GM18868 (cell line): ENCODE measurements around the gene C7orf57.
"Not testable (repeated sequence)": the region's sequence is repeated elsewhere in the genome, so short reads cannot be mapped to it uniquely, and the experiment has no call there.

Experiments
- ATAC-seq: cut with Tn5 transposase; IDR thresholded peaks from one replicate; pipeline ENCODE4 v1.9.1; 2021; ENCODE audit warnings: mild to moderate bottlenecking, moderate library complexity; ENCODE audit not compliant: unreplicated experiment

C7orf57 gene

DNA sequence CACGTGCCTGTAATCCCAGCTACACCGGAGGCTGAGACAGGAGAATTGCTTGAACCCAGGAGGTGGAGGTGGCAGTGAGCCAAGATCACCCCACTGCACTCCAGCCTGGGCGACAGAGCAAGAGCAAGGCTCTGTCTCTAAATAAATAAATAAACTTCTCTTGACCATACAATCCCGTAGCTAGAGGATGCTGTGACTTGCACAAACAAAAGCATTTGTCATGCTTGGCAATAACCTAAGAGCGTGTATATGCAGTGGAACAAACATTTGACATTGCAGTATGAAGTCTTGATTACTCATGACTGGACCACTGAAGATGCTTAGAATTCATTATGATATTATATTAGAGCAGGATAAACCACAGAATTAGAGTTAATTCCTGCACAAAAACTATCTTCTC is 1.4 kb upstream of the C7orf57 start:
- no peak for ATAC-seq

DNA sequence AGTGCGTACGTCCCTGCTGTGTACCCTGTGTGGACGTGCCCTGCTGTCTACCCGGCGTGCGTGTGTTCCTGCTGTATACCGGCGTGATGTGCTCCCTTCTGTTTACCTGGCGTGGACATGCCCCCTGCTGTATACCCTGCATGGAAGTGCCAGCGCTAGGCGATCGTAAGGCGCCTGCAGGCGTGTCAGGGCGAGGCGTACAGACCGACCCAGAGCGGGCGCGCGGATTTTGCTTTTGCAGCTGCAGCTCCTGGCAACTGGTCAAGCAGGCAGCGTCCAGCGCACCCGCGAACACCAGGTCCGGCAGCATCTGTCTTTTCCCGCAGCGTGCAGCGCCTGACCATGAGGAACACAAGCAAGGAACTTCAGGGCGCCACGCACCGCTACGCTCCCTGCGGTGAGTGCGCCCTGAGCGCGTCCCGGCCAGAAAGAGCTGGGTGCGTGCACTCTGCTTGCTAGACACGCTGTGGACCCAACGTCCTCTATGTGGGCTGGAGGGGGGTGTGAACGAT is 680 bp downstream of the C7orf57 start:
- ATAC-seq: peak; percentile 4

DNA sequence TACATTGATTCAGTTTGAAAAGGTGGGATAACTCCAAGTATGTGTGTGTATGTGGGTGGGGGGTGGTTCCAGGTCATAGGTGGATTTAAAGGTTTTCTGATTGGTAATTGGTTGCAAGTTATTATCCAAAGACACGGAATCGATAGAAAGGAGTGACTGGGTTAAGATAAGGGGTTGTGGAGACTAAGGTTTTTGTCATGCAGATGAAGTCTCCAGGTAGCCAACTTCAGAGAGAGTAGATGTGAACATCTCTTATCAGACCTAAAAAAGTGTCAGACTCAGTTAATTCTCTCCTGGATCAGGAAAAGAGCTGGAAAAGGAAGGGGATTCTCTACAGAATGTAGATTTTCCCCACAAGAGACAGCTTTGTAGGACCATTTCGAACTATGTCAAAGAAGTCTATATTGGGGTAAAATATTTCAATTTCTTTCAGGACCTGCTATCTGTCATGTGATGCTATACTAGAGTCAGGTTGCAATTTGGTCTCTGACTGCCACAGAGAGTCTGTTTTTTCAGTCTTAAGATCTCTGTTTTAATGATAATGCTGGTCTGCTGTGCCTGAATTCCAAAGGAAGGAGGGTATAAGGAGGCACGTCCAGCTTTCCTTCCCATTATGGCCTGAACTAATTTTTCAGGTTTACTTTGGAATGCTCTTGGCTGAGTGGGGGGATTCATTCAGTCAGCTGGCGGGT is 3.6 kb downstream of the C7orf57 start:
- ATAC-seq: no peak

DNA sequence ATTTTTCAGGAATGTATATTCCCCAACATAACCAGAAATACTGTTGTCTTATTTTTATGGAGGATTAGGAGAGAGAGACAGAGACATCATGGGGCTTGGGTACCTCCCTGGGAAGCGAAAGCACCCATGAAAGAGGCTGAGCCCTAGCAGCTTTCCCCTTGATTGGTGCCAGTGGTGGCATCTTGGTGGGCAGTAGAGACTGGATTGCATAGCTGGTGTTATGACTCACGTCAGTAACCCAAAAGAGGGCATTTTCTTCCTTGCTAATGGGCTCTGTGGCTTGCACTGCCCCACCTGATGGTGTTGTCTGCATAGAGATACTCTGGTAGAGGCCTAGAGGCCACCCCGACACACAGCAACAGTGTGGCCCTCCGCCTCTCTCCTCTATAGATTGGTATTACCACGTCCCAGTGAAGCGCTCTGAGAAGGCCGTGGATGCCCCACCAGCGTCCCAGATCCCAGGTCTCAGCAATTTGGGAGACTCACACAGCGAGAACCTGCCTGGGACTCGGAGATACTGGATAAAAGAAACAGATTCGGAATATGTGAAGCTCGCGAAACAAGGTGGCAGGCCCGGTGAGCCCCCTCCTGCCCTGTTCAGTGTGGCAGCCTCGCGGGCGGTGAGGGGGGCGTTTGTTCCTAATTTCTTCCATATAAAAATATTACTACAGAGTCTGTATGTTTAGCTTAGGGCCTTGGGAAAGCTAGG is 5.8 kb downstream of the C7orf57 start:
- ATAC-seq: no peak

DNA sequence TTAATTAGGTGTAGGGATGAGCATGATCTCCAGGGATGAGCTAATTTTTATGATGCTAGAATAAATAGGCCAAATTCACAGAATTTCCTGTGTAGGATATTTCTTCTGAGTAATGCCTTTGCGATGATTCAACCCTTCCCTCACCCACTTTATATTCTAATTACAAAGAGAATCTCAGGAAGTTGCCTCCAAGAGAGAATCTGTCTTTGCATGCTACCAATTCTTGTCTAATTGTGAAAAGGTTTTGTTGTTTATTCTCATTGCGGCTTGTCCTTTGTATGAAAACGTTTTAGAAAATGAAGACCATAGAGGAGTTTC is 6.3 kb downstream of the C7orf57 start:
- no peak for ATAC-seq

DNA sequence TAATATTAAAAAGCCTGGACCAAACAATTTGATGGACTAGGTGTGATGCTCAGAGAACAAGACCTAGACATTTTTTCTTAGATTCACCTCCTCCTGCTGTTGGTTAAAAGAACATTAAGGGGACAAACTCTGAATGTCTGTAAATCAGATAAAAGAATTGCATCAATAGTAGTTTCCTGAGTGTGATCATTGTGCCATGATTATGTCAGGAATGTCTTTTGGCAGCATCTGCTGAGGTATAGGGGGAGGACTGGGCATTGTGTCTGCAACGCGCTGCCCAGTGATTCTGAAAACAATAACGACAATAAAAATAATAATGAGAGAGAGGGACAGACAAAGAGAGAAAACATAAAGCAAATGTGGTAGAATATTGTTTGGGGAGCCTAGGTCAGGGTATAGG is 6.9 kb downstream of the C7orf57 start:
- ATAC-seq: no peak

DNA sequence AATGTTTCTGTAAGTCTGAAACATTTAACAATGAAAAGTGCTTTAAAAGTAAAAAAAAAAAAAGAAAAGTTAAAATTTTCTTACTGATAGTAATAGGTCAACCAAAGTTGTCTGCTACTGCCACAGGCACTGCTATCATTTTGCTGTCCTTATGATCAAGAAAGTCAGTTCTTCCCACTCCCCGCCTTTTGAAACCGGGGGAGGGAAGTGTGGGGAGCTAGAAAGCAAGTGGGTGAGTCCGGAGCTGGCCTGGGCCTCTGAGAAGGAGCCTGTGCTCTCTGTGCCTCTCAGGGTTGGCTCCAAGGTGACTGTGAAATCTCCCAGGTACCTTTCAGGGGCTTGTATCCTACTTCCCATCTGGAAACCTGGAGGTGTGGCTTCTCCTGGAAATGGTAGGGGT is 7.3 kb downstream of the C7orf57 start:
- ATAC-seq: no peak

DNA sequence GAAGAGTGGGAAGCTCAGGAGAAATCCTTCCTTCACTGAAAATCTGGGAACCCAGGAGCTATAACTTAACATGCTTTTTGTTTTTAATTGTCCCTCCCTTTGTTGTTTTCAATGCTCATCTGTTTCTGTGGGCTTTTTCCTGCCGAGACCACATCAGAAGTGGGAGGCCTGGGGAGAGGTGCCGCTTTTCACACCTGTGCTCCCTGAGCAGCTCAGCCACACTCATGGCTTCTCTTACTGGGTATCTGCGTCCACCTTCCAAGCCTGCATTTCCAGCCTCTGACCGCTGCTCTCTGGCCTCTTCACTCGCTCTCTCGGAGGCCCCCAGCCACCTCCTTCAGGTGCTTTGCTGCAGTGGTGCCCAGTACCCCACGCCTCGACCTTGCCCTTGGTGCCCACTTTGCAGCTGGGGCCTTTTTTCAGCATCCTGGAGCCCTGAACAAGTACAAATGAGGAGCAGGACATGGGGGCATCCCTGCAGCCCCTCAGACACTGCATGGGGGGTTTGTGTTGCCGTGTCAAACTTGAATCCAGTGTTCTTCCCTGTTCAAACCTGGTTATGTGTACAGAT is 9.9 kb downstream of the C7orf57 start:
- ATAC-seq: no peak

DNA sequence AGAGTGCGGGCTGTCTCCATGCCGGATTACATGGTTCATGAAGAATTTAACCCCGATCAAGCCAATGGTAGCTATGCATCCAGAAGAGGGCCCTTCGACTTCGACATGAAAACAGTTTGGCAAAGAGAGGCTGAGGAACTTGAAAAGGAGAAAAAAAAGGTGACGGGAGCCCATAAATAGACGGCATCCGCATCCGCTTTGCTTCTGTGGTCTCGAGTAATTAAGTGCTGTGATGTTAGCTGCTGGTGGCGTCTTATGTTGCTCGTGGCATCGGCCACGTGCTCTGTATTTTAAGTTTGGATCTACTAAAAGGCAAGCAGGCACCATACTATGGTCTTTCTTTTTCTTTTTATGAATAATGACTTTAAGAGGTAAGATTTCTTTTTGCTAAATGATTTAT is 11.1 kb downstream of the C7orf57 start:
- no peak for ATAC-seq

DNA sequence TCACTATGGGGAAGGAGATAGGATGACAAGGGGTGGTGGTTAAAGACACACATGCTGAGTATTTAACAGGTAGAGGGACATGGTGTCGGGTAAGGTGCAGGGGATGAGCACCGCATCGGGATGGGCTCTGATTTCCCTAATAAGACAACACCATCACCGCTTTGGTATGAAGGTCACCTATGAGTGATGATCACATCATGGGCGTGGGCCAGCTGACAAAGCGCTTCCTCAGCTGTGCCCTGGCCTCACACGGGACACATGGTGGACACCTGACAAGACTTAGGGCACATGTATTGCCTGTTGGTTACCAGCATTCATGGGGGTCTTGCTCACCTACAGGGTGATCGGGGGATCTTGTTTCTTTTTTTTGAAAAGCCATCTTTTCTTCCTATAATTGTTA is 12.8 kb downstream of the C7orf57 start:
- ATAC-seq: no peak

DNA sequence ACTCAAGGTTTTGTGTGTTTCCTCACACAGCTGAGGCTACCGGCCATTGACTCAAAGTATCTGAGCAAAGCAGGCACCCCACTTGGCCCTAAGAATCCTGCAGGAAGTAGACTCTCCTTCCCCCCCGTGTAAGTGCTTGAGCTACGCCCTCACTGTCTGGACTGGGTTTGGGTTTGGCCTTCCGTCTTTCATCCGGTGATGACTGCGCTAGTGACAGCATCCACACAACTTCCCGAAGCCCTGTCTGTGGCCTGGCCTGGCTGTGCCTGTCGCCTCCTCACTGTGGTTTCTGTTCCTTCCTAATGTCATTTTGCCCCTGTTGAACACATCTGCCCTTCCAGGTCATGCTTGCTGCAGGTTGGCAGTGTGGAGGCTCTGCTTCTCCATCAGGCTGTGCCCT is 14.5 kb downstream of the C7orf57 start:
- ATAC-seq: no peak

DNA sequence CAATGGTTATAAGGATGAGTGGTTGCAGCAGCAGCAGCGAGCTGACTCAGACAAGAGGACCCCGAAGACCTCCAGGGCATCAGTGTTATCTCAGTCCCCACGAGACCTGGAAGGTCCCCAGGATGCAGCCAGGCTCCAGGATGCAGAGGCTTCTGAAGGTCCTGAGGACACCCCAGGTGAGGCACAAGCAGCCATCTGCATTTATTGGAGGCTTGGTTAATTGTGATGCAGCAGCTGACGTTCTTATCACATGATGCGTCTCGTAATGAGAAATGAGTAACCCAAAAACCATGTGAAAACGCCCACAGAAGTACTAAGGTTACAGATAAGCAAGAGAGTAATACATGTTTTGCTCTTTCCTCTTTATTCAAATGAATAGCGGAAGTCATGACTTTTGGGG is 17.4 kb downstream of the C7orf57 start:
- ATAC-seq: no peak

DNA sequence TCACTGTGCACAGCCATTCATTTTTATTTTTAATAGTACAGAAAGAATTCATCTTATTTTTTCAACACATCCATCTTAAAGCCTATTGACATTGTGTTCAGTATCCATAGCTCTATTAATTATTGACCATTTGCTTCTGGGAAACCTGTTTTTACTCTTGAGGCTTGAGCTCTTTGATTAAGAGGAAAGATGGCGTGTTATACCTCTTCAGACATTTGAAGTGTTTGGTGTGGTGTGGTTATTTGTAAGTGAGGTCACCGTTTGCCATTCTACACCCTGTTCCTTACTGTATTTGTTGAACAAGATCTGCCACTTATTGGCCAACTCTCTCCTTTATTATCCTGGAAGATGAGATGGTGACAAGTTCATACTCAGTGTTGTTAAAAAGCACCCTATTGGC is 18.4 kb downstream of the C7orf57 start:
- no peak for ATAC-seq

DNA sequence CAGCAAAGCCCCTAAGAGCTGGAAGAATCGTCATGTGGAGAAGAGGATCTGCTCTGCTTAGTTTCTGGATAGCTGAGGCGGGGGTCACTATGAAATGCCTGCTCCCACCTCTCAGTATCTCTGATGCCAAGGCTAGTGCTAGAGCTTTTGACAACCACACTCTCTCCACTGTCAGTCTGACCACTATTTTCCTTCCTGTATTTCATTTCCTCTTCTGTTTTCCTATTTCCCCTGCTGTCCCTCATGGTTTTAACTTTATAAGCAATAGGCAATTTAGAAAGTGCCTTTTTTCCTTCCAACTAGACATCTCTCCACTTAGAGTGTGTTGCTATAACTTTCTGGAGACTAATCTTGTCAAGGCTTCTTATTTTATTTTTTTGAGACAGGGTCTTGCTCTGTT is 23.6 kb downstream of the C7orf57 start:
- no peak for ATAC-seq

DNA sequence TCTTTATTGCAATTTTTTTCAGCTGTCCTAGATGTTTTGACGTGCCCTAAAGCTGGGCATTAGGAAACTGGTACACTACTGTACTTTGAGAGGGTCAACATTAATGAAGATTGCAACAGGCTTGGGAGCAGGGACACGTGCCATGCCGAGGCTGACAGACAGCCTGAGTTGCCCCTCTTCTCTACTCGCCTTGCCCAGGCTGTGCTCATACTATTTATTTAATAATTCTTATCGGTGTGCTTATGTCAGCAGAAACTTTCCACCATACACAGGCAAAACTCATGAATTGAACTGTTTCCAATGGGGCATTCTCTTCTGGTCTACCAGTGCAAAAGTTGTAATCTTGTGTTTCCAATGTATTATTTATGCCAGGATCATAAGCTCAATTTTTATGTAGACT is 24.4 kb downstream of the C7orf57 start:
- no peak for ATAC-seq

DNA sequence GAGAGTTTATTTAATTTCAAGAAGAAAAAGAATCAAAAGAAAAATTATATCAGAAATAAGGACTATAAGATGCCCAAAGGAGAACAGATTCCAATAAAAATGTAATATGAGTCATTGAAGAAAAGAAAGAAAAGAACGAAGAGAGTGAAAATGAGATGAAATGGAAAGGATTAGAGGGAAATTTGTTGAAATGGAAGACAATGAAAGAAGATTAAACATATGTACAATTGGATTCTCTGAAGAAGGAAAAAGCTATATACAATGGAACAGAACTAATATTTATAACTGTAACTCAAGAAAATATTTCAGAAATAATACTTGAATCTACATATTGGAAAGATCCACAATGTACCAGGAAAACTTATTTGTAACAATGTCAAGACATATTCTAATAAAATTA is 28.6 kb downstream of the C7orf57 start:
- ATAC-seq: no peak

DNA sequence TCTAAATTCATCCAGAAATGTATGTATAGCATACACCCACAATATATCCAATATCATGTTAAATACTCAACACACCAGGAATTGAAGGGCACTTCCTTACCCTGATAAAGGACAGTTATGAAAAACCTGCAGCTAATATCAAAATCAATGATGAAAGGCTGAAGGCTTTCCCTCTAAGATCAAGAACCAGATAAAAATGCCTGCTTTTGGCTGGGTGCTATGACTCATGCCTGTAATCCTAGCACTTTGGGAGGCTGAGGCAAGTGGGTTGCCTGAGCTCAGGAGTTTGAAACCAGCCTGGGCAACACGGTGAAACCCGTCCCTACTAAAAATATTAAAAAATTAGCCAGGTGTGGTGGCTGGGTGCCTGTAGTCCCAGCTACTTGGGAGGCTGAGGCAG is 32.1 kb downstream of the C7orf57 start:
- ATAC-seq: no peak

DNA sequence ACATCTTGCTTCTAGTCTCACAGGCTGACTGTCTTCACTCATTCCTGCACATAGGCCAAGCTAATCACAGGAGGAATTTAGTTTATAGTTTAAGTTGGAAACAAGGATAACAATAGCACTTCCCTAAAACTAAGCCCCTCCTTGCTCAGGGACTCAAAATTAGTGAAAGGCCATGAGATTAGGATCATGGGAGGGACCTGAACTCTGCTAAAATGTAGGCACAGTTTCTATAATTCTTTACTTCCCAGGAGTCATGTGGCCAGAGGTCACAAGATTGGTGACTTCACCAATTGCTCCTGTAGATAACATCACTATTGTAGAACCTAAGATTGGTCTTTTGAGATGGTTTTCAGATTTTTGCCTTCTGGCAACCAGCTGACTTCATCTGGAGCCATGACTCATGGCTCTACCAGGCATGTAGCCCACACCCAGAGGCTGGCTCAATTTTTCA is 38.9 kb downstream of the C7orf57 start:
- no peak for ATAC-seq

DNA sequence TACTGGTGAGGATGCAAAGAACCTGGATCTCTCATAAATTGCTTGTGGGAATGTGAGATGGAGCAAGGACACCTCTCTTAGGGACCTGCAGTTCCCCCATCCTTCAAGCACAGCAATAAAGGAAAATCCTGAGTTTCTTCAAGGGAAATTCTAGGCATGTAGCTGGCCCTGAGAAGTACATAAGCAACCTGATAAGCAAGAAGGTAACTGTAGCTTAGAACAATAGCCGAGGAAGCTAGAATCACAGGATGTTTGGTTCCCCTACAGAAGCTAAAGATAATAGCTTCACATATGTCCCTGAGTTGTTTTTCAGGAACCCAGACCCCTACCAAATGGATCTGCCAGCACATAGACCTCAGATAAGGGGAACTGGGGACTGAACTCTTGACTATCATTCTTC is 42.1 kb downstream of the C7orf57 start:
- no peak for ATAC-seq

DNA sequence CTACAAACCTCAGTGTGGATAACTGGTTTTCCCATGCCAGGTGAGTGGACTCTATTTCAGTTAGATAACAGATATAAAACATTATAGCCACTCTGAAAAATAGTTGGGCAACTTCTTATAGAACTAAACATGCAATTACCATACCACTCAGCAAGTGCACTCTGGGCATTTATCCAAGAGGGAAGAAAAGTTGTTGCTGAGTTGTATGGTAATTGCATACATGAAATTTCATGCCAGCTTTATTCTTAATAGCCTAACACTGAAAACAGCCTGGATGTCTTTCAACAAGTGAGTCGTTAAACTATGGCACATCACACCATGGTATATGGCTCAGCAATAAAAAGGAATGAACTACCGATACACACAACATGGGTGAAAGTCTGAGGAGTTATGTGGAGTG is 43.1 kb downstream of the C7orf57 start:
- ATAC-seq: no peak

DNA sequence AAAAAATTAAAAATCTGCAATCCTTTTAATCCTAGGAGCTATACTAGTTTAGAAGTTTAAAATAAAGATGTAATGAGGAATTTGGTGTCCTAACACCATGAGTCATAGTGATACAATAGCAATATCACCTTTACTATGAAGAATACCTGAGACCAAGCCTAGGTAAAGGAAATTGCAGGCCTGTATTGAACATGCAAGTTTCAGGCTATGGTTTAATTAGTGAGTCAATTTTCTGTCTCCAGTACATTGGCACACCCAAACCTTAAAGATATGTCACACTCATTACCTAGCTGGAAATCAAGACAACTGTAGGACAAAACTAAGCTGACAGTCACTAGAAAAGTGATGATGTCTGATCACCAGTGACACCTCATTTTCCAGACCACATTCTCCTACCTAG is 47.0 kb downstream of the C7orf57 start:
- not testable (repeated sequence) for ATAC-seq

DNA sequence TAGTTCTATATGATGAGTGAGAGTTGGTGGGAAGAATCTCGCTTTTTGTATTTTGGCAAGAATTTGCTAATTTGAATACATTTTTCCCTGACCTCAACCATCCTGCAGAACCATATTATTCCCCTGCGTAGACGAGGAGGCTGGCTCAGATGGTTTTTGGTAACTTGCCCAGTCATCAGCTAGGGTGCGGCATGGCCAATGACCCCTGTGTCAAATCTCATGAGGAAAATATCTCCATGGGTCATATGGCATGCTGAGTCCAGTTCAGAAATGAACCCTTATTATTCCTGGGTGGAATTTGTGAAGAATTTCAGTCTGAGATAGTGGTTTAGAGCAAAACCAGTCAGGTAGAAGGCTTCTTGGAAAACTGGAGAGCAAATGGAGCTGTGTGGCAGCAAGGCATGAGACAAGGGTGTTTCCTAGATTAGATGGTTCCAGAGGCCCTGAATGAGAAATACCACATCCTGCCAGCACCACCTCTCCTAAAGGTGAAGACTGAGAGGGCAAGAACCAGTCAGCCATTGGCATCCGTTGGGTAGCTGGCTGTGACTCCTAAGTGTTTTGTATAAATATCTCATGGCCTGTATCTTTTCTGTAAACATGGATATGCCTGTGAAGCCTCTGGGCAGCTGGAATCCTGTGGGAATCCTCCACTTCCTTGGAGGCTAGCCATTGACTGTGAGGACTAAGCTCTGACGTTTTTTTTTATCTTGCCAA is 47.9 kb downstream of the C7orf57 start:
- no peak for ATAC-seq
